22Rv1 (cell line): Measurements from ENCODE around the gene RABGAP1L.

Experiments used
- H3K27ac ChIP-seq: fragments of 450-650 bp; 2 replicates; pipeline ENCODE4 v1.5.1; 2017
- ZFX ChIP-seq: fragments of 450-650 bp; IDR thresholded peaks from 2 replicates; pipeline ENCODE4 v1.6.1; 2017; ENCODE audit warnings: antibody characterized with exemption, borderline replicate concordance
- TF ChIP-seq, protein P1 (sequence below): fragments of 450-650 bp; IDR thresholded peaks from 2 replicates; pipeline ENCODE4 v1.5.1; 2017; ENCODE audit warnings: mild to moderate bottlenecking

The RABGAP1L gene

DNA sequence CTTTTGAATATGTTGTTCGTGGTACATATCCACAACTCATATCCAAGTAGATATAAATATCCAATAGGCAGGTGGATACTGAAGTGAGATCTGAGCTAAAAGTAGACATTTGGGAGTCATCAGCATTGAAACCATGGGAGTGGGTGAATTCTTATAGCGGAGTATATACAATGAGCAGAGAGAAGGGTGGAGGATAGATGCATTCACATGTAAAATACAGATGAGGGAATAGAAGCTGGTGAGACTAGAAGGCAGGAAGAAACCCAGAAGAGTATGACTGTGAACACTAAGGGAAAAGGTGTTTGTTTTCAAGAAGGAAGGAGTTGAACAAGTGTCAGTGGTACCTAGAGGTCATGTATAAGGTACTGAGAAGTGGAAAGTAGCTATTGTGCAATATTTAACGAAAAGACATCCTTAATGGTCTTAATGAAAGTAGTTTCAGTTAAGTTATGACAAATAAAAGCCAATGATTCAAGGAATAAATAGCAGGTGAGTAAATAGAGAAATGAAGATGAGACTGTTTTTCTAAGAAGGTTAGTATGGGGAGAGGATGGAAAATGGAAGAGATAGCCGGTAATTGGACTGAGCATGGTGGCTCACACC, 658.8 kb downstream of the RABGAP1L start:
- TF ChIP-seq ZFX: no peak
- TF ChIP-seq, protein P1, sequence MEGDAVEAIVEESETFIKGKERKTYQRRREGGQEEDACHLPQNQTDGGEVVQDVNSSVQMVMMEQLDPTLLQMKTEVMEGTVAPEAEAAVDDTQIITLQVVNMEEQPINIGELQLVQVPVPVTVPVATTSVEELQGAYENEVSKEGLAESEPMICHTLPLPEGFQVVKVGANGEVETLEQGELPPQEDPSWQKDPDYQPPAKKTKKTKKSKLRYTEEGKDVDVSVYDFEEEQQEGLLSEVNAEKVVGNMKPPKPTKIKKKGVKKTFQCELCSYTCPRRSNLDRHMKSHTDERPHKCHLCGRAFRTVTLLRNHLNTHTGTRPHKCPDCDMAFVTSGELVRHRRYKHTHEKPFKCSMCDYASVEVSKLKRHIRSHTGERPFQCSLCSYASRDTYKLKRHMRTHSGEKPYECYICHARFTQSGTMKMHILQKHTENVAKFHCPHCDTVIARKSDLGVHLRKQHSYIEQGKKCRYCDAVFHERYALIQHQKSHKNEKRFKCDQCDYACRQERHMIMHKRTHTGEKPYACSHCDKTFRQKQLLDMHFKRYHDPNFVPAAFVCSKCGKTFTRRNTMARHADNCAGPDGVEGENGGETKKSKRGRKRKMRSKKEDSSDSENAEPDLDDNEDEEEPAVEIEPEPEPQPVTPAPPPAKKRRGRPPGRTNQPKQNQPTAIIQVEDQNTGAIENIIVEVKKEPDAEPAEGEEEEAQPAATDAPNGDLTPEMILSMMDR: no peak
- no peak overlapping the region for H3K27ac ChIP-seq

DNA sequence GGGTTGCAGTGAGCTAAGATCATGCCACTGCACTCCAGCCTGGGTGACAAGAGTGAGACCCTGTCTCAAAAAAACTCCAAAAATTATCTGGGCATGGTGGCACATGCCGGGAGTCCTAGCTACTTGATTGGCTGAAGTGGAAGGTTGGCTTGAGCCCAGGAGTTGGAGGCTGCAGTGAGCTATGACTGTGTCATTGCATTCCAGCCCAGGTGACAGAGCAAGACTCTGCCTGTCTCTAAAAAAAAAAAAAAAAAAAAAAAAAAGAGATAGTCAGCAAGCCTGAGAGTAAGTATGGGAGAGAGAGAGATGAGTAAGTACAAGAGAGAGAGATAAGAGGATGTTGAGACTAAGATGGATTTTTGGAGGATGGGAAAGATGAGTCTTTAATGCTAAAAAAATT, 659.6 kb downstream of the RABGAP1L start:
- H3K27ac ChIP-seq: no peak overlapping the region
- TF ChIP-seq ZFX: no peak
- TF ChIP-seq, protein P1: no peak

DNA sequence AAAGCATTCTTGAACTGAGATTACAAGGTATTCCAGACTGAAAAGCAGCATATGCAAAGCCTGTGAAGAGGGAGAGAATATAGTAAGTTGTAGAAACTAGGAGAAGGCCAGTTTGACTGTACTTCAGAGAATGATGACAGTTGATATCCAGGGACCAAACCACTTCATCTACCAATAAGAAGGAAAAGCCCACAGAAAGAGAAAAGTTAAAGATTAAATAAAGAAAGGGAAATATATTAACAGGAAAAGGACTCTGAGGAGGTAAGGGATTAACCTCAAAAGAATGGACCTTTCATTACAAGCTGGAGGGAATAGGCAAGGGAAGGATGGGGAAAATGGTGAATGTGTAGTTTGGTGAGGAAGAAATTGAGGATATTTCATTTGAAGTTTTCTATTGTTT, 660.3 kb downstream of the RABGAP1L start:
- no peak for TF ChIP-seq ZFX
- TF ChIP-seq, protein P1: no peak
- no peak overlapping the region for H3K27ac ChIP-seq

DNA sequence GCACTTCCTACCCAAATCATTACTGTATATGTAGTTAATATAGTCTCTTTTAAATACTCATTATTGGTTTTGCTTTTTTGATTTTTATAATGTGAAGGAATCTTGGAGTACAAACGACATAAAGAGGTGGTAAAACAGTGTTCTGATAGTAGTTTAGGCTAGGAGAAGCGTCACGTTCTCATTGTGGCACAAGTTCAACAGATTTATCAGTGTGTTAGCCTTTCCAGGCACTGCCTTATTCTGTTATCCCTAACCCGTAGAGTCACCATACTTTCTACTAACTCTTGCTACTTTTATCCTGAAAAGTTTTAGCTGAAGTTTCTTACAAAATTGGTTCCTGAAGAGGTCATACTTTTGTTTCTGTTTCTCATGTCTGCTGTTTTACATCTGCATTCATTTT, 665.8 kb downstream of the RABGAP1L start:
- no peak overlapping the region for H3K27ac ChIP-seq
- TF ChIP-seq, protein P1: no peak
- TF ChIP-seq ZFX: no peak

DNA sequence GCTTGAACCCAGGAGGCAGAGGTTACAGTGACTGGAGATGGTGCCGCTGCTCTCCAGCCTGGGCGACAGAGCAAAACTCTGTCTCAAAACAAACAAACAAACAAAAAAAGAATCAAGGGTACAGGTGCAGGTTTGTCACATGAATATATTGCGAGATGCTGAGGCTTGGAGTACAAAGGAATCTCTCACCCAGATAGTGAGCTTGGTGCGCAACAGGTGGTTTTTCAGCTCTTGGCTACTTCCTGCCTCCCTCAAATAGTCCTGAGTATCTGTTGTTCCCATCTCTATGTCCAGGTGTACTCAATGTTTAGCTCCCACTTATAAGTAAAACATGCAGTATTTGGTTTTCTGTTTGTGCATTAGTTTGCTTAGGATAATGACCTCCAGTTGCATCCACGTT, 666.5 kb downstream of the RABGAP1L start:
- TF ChIP-seq, protein P1: no peak
- TF ChIP-seq ZFX: no peak
- H3K27ac ChIP-seq: no peak overlapping the region

DNA sequence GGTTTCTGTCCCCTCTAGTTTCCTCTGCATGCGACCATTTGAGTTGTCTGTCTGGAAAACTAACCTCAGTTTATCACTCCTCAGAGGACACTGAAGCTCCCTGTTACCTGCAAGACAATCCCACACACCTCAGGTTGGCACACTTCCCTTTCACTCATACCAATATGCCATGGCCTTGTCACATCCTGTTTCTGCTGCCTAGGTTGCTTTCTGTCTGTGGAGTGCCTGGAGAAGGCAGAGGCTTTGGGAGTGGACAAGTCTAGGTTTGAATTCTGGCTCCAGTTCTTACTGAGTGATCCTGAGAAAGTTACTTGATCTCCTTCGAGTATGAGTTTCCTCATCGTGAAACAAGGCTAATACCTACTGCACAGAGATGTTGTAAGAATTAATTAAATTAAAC, 668.9 kb downstream of the RABGAP1L start:
- TF ChIP-seq ZFX: no peak
- TF ChIP-seq, protein P1: no peak

DNA sequence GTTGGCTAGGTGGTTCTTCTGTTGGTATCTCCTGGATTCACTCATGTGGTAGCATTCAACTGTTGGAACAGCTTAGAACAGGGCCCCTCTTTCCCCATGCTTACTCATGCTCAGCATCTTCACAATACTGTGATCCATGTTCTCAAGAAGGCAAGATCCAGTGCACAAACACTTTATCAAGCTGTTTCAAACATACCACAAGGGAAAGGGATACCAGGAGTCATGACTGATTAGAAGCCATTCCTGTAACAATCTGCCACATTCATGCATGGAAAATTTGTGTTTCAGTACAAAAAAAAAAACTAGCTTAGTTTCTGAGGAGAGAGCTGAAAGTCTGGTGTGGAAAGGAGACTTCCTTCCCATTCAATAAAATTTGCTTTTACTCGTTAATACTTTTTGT, 670.7 kb downstream of the RABGAP1L start:
- no peak overlapping the region for H3K27ac ChIP-seq
- TF ChIP-seq ZFX: no peak
- TF ChIP-seq, protein P1: no peak

More for the DNA sequence above, 668.9 kb downstream of the RABGAP1L start:
- no peak overlapping the region for H3K27ac ChIP-seq
